Trophoblast cell (in vitro differentiated cells and primary cell): ENCODE results near the gene PCCB. TPM values are rescaled to one million over a fixed set of nuclear protein-coding genes. Genes with fewer than 3 reads are reported as not detected.

Experiments
- DNase-seq, 2 donors: peaks; one replicate each; pipeline ENCODE4 v3.0.0-alpha.2; 2016
- H2AFZ ChIP-seq: 2 replicates; pipeline ENCODE4 v1.6.1; 2013; ENCODE audit warnings: low read length, moderate library complexity, mild to moderate bottlenecking; ENCODE audit not compliant: insufficient read depth, poor library complexity
- H2AK5ac ChIP-seq: 2 replicates; pipeline ENCODE4 v1.6.1; 2013; ENCODE audit warnings: mild to moderate bottlenecking, low read length
- H2BK120ac ChIP-seq: 2 replicates; pipeline ENCODE4 v1.6.1; 2013; ENCODE audit warnings: low read length, mild to moderate bottlenecking, moderate library complexity; ENCODE audit not compliant: insufficient read depth, poor library complexity
- H2BK12ac ChIP-seq: 2 replicates; pipeline ENCODE4 v1.6.1; 2013; ENCODE audit warnings: mild to moderate bottlenecking, low read length, moderate library complexity
- H2BK5ac ChIP-seq: 2 replicates; pipeline ENCODE4 v1.6.1; 2013; ENCODE audit warnings: low read length, low read depth, moderate library complexity, mild to moderate bottlenecking; ENCODE audit not compliant: poor library complexity
- H3K14ac ChIP-seq: 2 replicates; pipeline ENCODE4 v1.6.1; 2013; ENCODE audit warnings: mild to moderate bottlenecking, low read length
- H3K18ac ChIP-seq: 2 replicates; pipeline ENCODE4 v1.6.1; 2013; ENCODE audit warnings: mild to moderate bottlenecking, low read length
- H3K23ac ChIP-seq: 2 replicates; pipeline ENCODE4 v1.6.1; 2013; ENCODE audit warnings: low read length
- H3K27ac ChIP-seq: 2 replicates; pipeline ENCODE4 v1.5.1; 2013; ENCODE audit warnings: low read depth, mild to moderate bottlenecking, inconsistent platforms, low read length, moderate library complexity
- H3K27me3 ChIP-seq: 2 replicates; pipeline ENCODE4 v1.6.1; 2013; ENCODE audit warnings: inconsistent platforms, mild to moderate bottlenecking, low read length, moderate library complexity; ENCODE audit not compliant: insufficient read depth
- H3K36me3 ChIP-seq, 2 experiments: 1 replicate in 1 of 2; 2 replicates in 1 of 2; pipeline ENCODE4 v1.6.1; 2013; ENCODE audit warnings: low read length in 2 of 2, mild to moderate bottlenecking in 2 of 2, moderate library complexity in 1 of 2; ENCODE audit not compliant: insufficient read depth in 2 of 2, control insufficient read depth in 1 of 2
- H3K4ac ChIP-seq: 2 replicates; pipeline ENCODE4 v1.6.1; 2013; ENCODE audit warnings: low read depth, mild to moderate bottlenecking, low read length, moderate library complexity
- H3K4me1 ChIP-seq, 2 experiments: 1 replicate in 1 of 2; 2 replicates in 1 of 2; pipeline ENCODE4 v1.6.1; 2013; ENCODE audit warnings: low read length in 2 of 2, mild to moderate bottlenecking in 2 of 2, moderate library complexity in 1 of 2; ENCODE audit not compliant: insufficient read depth in 2 of 2, control insufficient read depth in 1 of 2
- H3K4me2 ChIP-seq: 2 replicates; pipeline ENCODE4 v1.6.1; 2013; ENCODE audit warnings: inconsistent platforms, mild to moderate bottlenecking, low read length, moderate library complexity
- H3K4me3 ChIP-seq: 2 replicates; pipeline ENCODE4 v1.5.1; 2013; ENCODE audit warnings: mild to moderate bottlenecking, low read depth, low read length, inconsistent platforms
- H3K79me1 ChIP-seq: one replicate; pipeline ENCODE4 v1.6.1; 2013; ENCODE audit warnings: low read length
- H3K79me2 ChIP-seq: 2 replicates; pipeline ENCODE4 v1.6.1; 2013; ENCODE audit warnings: low read length, mild to moderate bottlenecking; ENCODE audit not compliant: control insufficient read depth, insufficient read depth, poor library complexity
- H3K9ac ChIP-seq: 2 replicates; pipeline ENCODE4 v1.6.1; 2013; ENCODE audit warnings: mild to moderate bottlenecking, low read length
- H3K9me3 ChIP-seq: 2 replicates; pipeline ENCODE4 v1.6.1; 2013; ENCODE audit warnings: low read depth, mild to moderate bottlenecking, control low read depth, inconsistent platforms, low read length; ENCODE audit not compliant: insufficient read depth
- H4K12ac ChIP-seq: 2 replicates; pipeline ENCODE4 v1.6.1; 2013; ENCODE audit warnings: low read depth, mild to moderate bottlenecking, low read length, moderate library complexity
- H4K8ac ChIP-seq: 2 replicates; pipeline ENCODE4 v1.6.1; 2013; ENCODE audit warnings: low read depth, mild to moderate bottlenecking, low read length, moderate library complexity
- H4K91ac ChIP-seq: one replicate; pipeline ENCODE4 v1.6.1; 2013; ENCODE audit warnings: low read depth, mild to moderate bottlenecking, low read length, moderate library complexity
- WGBS: extraction: QIAGEN DNeasy Blood & Tissue Kit; methylation state at CpG from one replicate; pipeline ENCODE4 v1.1.7; 2013; ENCODE audit warnings: missing lambda C conversion rate; ENCODE audit not compliant: insufficient read length, insufficient coverage; ENCODE audit errors: extremely low coverage; 5-methylcytosine and 5-hydroxymethylcytosine counted together
- polyA plus RNA-seq: library from polyadenylated mRNA; stranded (reverse); fragments of 200-250 nt; gene quantifications from 2 replicates; pipeline ENCODE4 v1.2.3, GENCODE V29; 2013

Gene PCCB
- polyA plus RNA-seq, result 19.3 and 19.7 TPM in 2 replicates

DNA sequence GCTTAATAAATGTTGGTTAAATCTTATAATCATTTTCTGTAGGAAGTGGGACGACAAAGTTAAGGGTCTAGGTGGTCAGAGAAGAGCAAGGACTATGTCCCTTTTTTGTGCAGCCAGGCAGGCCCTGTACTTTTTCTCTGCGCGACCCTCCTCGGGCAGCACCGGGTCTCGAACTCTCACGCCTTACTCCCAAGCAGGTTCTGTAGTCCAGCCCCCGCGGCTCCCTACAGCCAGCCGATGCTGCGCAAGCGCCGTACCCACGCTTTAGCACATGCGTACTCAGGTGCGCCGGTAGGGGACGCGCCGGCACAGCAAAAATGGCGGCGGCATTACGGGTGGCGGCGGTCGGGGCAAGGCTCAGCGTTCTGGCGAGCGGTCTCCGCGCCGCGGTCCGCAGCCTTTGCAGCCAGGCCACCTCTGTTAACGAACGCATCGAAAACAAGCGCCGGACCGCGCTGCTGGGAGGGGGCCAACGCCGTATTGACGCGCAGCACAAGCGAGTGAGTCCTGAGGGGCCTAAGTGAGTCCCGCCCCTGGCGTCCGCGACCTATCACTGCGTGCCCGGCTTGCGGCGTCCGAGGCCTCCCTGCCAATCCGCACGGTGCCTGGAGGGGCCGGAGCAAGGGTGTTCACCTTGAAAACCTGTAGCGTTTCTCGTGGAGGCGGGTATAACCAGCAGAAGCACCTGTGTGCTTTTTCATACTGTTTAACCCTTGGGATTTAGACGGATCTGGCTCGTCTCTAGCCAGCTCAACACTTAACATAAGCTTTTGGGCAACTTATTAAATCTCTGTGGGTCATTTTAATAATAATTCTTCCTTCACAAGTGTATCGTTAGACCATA lies at the start of gene PCCB:
PCCB (plus strand) TSS at position 282 of the 844 bp plus-strand sequence; CDS start at position 318, 36 bp downstream.
- peak within 1 kb of the TSS; percentile 87 for H3K9ac ChIP-seq
- peak within 1 kb of the TSS; percentile 77 for H2BK5ac ChIP-seq
- peaks cover 2% of the 10 kb centered on the region for H3K79me2 ChIP-seq
- H3K27me3 ChIP-seq, result no peaks in the 10 kb centered on the region
- H3K79me1 ChIP-seq, result peaks cover 7% of the 10 kb centered on the region
- H2AK5ac ChIP-seq, result peak within 1 kb of the TSS; percentile 9
- H3K4ac ChIP-seq, result peak within 1 kb of the TSS; percentile 50
- WGBS, result no CpG with 5 or more reads among the region's 64 CpGs
- peak within 1 kb of the TSS; percentile 65 for H3K14ac ChIP-seq
- no peak within 1 kb of the TSS for H3K23ac ChIP-seq
- H4K12ac ChIP-seq, result peak within 1 kb of the TSS; percentile 65
- H4K91ac ChIP-seq, result peak within 1 kb of the TSS; percentile 78
- H2BK12ac ChIP-seq, result no peak within 1 kb of the TSS
- H4K8ac ChIP-seq, result peak within 1 kb of the TSS; percentile 94
- H3K4me3 ChIP-seq, result peak within 1 kb of the TSS; percentile 91
- DNase-seq, result peak; percentile 97 to 98
- peaks cover 10 to 14% of the 10 kb centered on the region in 2 experiments for H3K4me1 ChIP-seq
- peaks cover 2% of the 10 kb centered on the region for H3K9me3 ChIP-seq
- H2AFZ ChIP-seq, result peak within 1 kb of the TSS; percentile 90
- peak within 1 kb of the TSS; percentile 73 for H2BK120ac ChIP-seq
- H3K18ac ChIP-seq, result peak within 1 kb of the TSS; percentile 82
- peak within 1 kb of the TSS; percentile 95 for H3K27ac ChIP-seq
- no peaks in the 10 kb centered on the region for H3K36me3 ChIP-seq
- peak within 1 kb of the TSS; percentile 56 for H3K4me2 ChIP-seq

DNA sequence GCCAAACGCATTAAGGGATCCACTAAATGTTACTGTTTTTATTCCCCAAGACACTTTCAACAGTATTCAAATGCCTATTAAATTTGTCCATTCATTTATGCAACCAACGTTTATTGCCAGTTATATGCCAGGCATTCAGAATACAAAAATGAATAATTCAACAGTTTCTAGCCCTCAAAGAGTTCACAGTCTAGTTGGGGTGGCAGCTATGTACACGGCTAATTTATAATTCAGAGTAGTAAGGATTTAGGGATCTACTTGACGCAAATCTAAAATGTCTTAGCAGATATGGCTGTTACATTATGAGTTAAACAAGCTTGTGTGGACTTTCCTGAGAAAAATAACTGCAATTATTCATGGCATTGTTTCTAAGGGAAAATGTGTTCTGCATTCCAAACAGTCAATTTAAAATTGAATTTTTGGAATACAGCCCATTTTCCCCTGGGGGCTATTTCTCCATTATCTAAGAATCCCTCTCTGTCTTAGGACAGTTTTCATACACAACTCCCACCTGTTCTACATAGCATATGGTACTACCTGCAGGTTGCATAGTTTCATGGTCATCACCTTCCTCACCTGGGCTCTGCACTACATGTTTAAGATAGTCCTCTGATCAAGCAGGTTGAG lies 42.5 kb upstream of the PCCB start:
- Histone ChIP-seq H2BK5ac (no peak overlapping the region), H4K91ac (no peak overlapping the region), H3K23ac (no peak overlapping the region), H3K4me3 (no peak overlapping the region), H3K4ac (no peak overlapping the region), H3K27me3 (no peaks in the 10 kb centered on the region), H3K9me3 (no peaks in the 10 kb centered on the region), H3K18ac (no peak overlapping the region), H2AFZ (no peak overlapping the region), H3K14ac (no peak overlapping the region), H4K12ac (no peak overlapping the region), H4K8ac (no peak overlapping the region), H2AK5ac (no peak overlapping the region), H3K27ac (no peak overlapping the region), H2BK12ac (no peak overlapping the region), H3K79me1 (no peaks in the 10 kb centered on the region), H2BK120ac (no peak overlapping the region), H3K4me1 (no peaks in the 10 kb centered on the region), H3K79me2 (no peaks in the 10 kb centered on the region), H3K36me3 (no peaks in the 10 kb centered on the region), H3K4me2 (no peak overlapping the region), H3K9ac (no peak overlapping the region)
- DNase-seq, result peak; percentile 61 to 96
- no CpG with 5 or more reads among the region's 4 CpGs for WGBS

DNA sequence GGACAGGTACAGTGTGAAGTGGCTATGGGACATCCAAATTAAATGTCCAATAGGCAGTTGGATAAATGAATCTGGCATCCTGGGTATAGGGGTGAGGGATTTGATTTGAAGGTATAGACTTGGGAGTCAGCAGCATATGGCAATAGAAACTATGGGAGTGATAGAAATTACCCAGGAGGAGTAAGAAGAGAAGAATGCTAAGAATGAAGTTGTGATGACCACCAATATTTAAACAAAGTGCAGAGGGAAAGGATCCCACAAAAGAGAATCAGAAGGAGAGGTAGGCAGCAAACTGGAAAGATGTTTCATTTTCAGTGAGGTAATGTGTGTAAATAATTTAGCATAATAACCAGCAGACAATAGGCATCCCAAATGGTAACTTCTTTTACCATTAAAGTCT lies 40.2 kb upstream of the PCCB start:
- Histone ChIP-seq H4K12ac (no peak overlapping the region), H3K36me3 (no peaks in the 10 kb centered on the region), H2BK120ac (no peak overlapping the region), H3K18ac (no peak overlapping the region), H3K4me2 (no peak overlapping the region), H3K4ac (no peak overlapping the region), H3K23ac (no peak overlapping the region), H3K9ac (no peak overlapping the region), H3K79me1 (no peaks in the 10 kb centered on the region), H3K79me2 (no peaks in the 10 kb centered on the region), H3K14ac (no peak overlapping the region), H3K27me3 (no peaks in the 10 kb centered on the region), H2AK5ac (no peak overlapping the region), H2BK12ac (no peak overlapping the region), H3K27ac (no peak overlapping the region), H4K91ac (no peak overlapping the region), H2BK5ac (no peak overlapping the region), H3K4me1 (no peaks in the 10 kb centered on the region), H3K4me3 (no peak overlapping the region), H4K8ac (no peak overlapping the region), H3K9me3 (no peaks in the 10 kb centered on the region), H2AFZ (no peak overlapping the region)
- no peak for DNase-seq

DNA sequence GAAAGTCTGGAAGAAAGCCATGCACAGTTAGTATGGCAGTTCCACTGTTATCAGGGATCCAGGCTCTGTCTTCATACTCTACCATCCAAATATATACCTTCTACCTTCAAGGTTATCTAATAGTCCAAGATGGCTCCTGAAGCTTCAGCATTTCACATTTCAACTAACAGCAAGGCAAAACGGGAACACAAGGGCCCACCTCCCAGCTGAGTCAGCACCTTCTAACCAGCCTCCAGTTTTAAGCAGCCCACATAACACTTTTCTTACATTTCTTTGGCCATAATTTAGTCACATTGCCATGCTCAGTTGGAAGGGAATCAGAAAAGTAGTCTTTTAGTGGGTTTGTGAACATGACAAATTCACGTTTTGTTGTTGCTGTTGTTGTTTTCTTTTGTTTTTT lies 38.6 kb upstream of the PCCB start:
- Histone ChIP-seq H3K79me1 (no peaks in the 10 kb centered on the region), H3K79me2 (no peaks in the 10 kb centered on the region), H3K27me3 (no peaks in the 10 kb centered on the region), H3K4me3 (no peak overlapping the region), H3K27ac (no peak overlapping the region), H4K91ac (no peak overlapping the region), H3K18ac (no peak overlapping the region), H4K12ac (no peak overlapping the region), H3K14ac (no peak overlapping the region), H2BK12ac (no peak overlapping the region), H3K4me1 (no peaks in the 10 kb centered on the region), H2AK5ac (no peak overlapping the region), H2BK120ac (no peak overlapping the region), H3K23ac (no peak overlapping the region), H4K8ac (no peak overlapping the region), H2AFZ (no peak overlapping the region), H2BK5ac (no peak overlapping the region), H3K9ac (no peak overlapping the region), H3K4ac (no peak overlapping the region), H3K36me3 (no peaks in the 10 kb centered on the region), H3K4me2 (no peak overlapping the region), H3K9me3 (no peaks in the 10 kb centered on the region)
- no peak for DNase-seq
- no CpG with 5 or more reads among the region's 2 CpGs for WGBS
